Effector memory CD8-positive, alpha-beta T cell (primary cell): ENCODE results near the gene CCDC181.
A peak's percentile ranks its signal among the peaks of the same experiment; 100 is the strongest.
"Not testable (repeated sequence)": the region's sequence is repeated elsewhere in the genome, so short reads cannot be mapped to it uniquely, and the experiment has no call there.

ENCODE experiments used
- ATAC-seq: fragments of 150-1000 bp; cut with Tn5 transposase; replicated peaks from 2 replicates; pipeline ENCODE4 v1.10.0; 2021; ENCODE audit warnings: mild to moderate bottlenecking, moderate library complexity
- DNase-seq, 3 experiments: peaks; one replicate each; pipeline ENCODE4 v3.0.0; 2021
- H3K27ac Mint-ChIP-seq, 2 donors: one replicate each; pipeline ENCODE4 v1.8.0; 2022; ENCODE audit warnings: mild to moderate bottlenecking in 2 of 2, mixed read lengths in 2 of 2, moderate library complexity in 2 of 2
- H3K27me3 Mint-ChIP-seq, 2 donors: one replicate each; pipeline ENCODE4 v1.8.0; 2022; ENCODE audit warnings: mixed read lengths in 2 of 2
- H3K36me3 Mint-ChIP-seq: one replicate; pipeline ENCODE4 v1.8.0; 2022; ENCODE audit warnings: mild to moderate bottlenecking, moderate library complexity, mixed read lengths; ENCODE audit not compliant: insufficient read depth
- H3K4me1 Mint-ChIP-seq, 2 donors: one replicate each; pipeline ENCODE4 v1.8.0; 2022; ENCODE audit warnings: low read depth in 2 of 2, mixed read lengths in 2 of 2
- H3K4me3 Mint-ChIP-seq, 2 donors: one replicate each; pipeline ENCODE4 v1.8.0; 2022; ENCODE audit warnings: mild to moderate bottlenecking in 2 of 2, mixed read lengths in 2 of 2, moderate library complexity in 2 of 2
- H3K9me3 Mint-ChIP-seq, 2 donors: one replicate each; pipeline ENCODE4 v1.8.0; 2022; ENCODE audit warnings: mixed read lengths in 2 of 2

The CCDC181 gene

GRCh38 chr1:169456029-169456428 is 28.8 kb upstream of the CCDC181 start:
- Mint-ChIP-seq H3K4me1 (peaks cover 0 to 2% of the 10 kb centered on the region in 2 donors), H3K4me3 (no peak overlapping the region), H3K9me3 (peaks cover 0 to 8% of the 10 kb centered on the region in 2 donors), H3K27ac (no peak overlapping the region), H3K27me3 (peaks cover 7 to 25% of the 10 kb centered on the region in 2 donors), H3K36me3 (peaks cover 4% of the 10 kb centered on the region)
- DNase-seq, result no peak
- no peak for ATAC-seq

GRCh38 chr1:169452921-169453320 is 25.6 kb upstream of the CCDC181 start:
- Mint-ChIP-seq H3K9me3 (peaks cover 0 to 8% of the 10 kb centered on the region in 2 donors), H3K27me3 (peaks cover 27 to 33% of the 10 kb centered on the region in 2 donors), H3K4me1 (no peaks in the 10 kb centered on the region), H3K4me3 (no peak overlapping the region), H3K36me3 (no peaks in the 10 kb centered on the region), H3K27ac (no peak overlapping the region)
- ATAC-seq, result no peak
- no peak for DNase-seq

- no peak overlapping the region for H3K4me3 Mint-ChIP-seq
- DNase-seq (no peak), ATAC-seq (no peak)
- peaks cover 27 to 42% of the 10 kb centered on the region in 2 donors for H3K27me3 Mint-ChIP-seq
- H3K4me1 Mint-ChIP-seq, result no peaks in the 10 kb centered on the region
- H3K9me3 Mint-ChIP-seq, result no peaks in the 10 kb centered on the region
- H3K27ac Mint-ChIP-seq, result no peak overlapping the region
- H3K36me3 Mint-ChIP-seq, result no peaks in the 10 kb centered on the region
These were observed 24.0 kb upstream of the CCDC181 start for GRCh38 chr1:169451218-169451824.

DNA sequence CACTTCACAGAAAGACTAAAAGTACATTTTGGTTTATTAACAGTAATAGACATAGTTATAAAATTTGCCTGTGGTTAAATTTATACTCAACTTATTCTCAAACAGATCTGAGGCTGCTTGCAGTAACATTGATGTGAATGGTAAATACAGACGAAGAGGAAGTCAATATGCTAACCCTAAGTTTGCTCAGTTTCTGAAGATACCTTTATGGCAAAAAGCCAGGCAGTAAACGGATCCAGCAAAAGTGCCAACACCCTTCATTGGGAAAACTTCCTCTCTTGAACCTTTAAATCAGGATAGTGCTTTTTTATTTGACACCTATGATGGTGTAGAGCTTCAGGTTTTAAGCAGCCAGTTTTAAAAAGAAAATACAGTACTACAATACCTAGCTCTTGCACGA is 16.6 kb upstream of the CCDC181 start:
- DNase-seq, result no peak
- Mint-ChIP-seq H3K27me3 (peaks cover 29 to 35% of the 10 kb centered on the region in 2 donors), H3K9me3 (no peaks in the 10 kb centered on the region), H3K4me3 (no peak overlapping the region), H3K27ac (no peak overlapping the region), H3K4me1 (no peaks in the 10 kb centered on the region), H3K36me3 (no peaks in the 10 kb centered on the region)
- ATAC-seq, result no peak

GRCh38 chr1:169426174-169426705 is 1.0 kb downstream of the CCDC181 start:
- Mint-ChIP-seq H3K27ac (no peak overlapping the region), H3K36me3 (no peaks in the 10 kb centered on the region), H3K9me3 (no peaks in the 10 kb centered on the region), H3K4me1 (peaks cover 5 to 7% of the 10 kb centered on the region in 2 donors), H3K27me3 (peaks cover 87% of the 10 kb centered on the region in 2 donors), H3K4me3 (no peak overlapping the region)
- DNase-seq (no peak), ATAC-seq (no peak)

DNA sequence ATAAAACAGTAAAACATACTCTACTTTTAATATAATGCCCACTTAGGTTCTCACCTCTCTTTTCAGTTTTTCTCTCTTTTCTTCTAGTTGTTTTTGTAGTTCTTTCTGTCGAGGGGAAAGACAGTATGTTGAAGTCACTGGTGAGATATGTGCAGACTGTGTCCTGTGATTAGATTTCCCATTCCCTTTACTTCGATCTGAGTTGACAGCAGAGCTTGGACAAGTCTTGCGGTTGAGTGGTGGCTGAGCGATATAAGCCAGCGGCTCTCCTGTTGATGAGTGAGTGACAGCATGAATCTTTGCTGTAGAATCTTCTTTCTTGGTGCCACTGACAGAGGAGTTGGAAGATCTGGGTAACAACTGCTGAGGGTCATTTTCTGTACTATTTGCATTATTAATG is 6.0 kb downstream of the CCDC181 start:
- DNase-seq, result no peak
- no peaks in the 10 kb centered on the region for H3K4me1 Mint-ChIP-seq
- H3K36me3 Mint-ChIP-seq, result no peaks in the 10 kb centered on the region
- H3K27me3 Mint-ChIP-seq, result peaks cover 48 to 57% of the 10 kb centered on the region in 2 donors
- H3K27ac Mint-ChIP-seq, result no peak overlapping the region
- H3K4me3 Mint-ChIP-seq, result no peak overlapping the region
- ATAC-seq, result no peak
- H3K9me3 Mint-ChIP-seq, result no peaks in the 10 kb centered on the region

DNA sequence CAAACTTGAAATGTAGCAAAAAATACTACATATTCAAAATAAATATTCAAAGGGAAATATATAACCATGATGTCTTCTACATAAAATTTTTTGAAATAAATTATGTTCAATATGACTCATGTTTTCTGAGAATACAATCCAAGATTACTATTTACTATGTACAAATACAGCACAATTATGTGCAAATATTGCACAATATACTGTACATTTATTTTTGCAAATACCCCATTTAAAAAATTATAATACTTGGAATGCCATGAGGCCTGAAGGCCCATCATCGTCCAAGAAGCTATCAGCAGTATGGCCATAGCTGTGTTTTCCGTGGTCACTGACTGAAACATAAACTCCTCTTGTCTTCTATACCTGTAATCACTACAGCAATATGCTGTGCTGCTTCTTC is 12.3 kb downstream of the CCDC181 start:
- ATAC-seq (no peak), DNase-seq (no peak)
- peaks cover 0 to 12% of the 10 kb centered on the region in 2 donors for H3K27me3 Mint-ChIP-seq
- no peaks in the 10 kb centered on the region for H3K4me1 Mint-ChIP-seq
- no peak overlapping the region for H3K4me3 Mint-ChIP-seq
- H3K27ac Mint-ChIP-seq, result no peak overlapping the region
- peaks cover 0 to 4% of the 10 kb centered on the region in 2 donors for H3K9me3 Mint-ChIP-seq
- no peaks in the 10 kb centered on the region for H3K36me3 Mint-ChIP-seq

DNA sequence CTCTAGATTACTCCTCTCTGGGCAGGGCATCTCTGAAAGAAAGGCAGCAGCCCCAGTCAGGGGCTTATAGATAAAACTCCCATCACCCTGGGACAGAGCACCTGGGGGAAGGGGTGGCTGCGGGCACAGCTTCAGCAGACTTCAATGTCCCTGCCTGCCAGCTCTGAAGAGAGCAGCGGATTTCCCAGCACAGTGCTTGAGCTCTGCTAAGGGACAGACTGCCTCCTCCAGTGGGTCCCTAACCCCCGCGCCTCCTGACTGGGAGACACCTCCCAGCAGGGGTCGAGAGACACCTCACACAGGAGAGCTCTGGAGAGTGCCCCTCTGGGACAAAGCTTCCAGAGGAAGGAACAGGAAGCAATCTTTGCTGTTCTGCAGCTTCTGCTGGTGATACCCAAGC is 18.9 kb downstream of the CCDC181 start:
- H3K9me3 Mint-ChIP-seq, result peaks cover 13% of the 10 kb centered on the region in 2 donors
- H3K36me3 Mint-ChIP-seq, H3K4me1 Mint-ChIP-seq: not testable (repeated sequence)

GRCh38 chr1:169402578-169402977 is 24.7 kb downstream of the CCDC181 start:
- H3K4me1 Mint-ChIP-seq, H3K27ac Mint-ChIP-seq, H3K4me3 Mint-ChIP-seq, H3K27me3 Mint-ChIP-seq, H3K36me3 Mint-ChIP-seq, ATAC-seq, DNase-seq: not testable (repeated sequence)
- peaks cover 11 to 31% of the 10 kb centered on the region in 2 donors for H3K9me3 Mint-ChIP-seq

More for the DNA sequence above, 18.9 kb downstream of the CCDC181 start:
- H3K27me3 Mint-ChIP-seq, H3K4me3 Mint-ChIP-seq, ATAC-seq, H3K27ac Mint-ChIP-seq, DNase-seq: not testable (repeated sequence)

DNA sequence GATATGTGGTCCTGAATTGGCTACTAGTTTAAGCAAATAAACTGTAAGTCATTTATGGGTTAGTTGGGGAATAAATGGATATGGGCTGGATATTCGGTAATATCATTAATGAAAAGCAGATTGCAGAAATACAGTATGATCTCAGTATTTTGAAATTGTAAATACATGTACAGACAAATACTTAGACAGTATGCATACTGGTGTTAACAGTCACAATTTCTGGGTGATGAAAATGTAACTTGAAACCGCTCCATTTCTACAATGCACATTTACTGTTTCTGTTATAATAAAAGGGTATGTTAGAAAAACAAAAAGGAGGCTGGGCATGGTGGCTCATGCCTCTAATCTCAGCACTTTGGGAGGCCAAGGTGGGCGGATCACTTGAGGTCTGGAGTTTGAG is 31.3 kb downstream of the CCDC181 start:
- no peak overlapping the region for H3K4me3 Mint-ChIP-seq
- no peak for ATAC-seq
- H3K4me1 Mint-ChIP-seq, result no peaks in the 10 kb centered on the region
- peaks cover 15% of the 10 kb centered on the region for H3K36me3 Mint-ChIP-seq
- no peaks in the 10 kb centered on the region for H3K9me3 Mint-ChIP-seq
- no peaks in the 10 kb centered on the region for H3K27me3 Mint-ChIP-seq
- peak overlapping the region in 1 of 2 donors; percentile 80 for H3K27ac Mint-ChIP-seq
- no peak for DNase-seq

GRCh38 chr1:169392406-169392805 is 34.9 kb downstream of the CCDC181 start:
- H3K36me3 Mint-ChIP-seq, result peaks cover 40% of the 10 kb centered on the region
- DNase-seq (no peak), ATAC-seq (no peak)
- H3K9me3 Mint-ChIP-seq, result no peaks in the 10 kb centered on the region
- H3K27me3 Mint-ChIP-seq, result no peaks in the 10 kb centered on the region
- no peak overlapping the region for H3K27ac Mint-ChIP-seq
- H3K4me3 Mint-ChIP-seq, result no peak overlapping the region
- H3K4me1 Mint-ChIP-seq, result peaks cover 0 to 7% of the 10 kb centered on the region in 2 donors

- Mint-ChIP-seq H3K36me3 (peaks cover 43% of the 10 kb centered on the region), H3K9me3 (no peaks in the 10 kb centered on the region), H3K4me1 (peaks cover 0 to 7% of the 10 kb centered on the region in 2 donors), H3K27me3 (no peaks in the 10 kb centered on the region), H3K4me3 (no peak overlapping the region), H3K27ac (peak overlapping the region; percentile 2 to 62)
- ATAC-seq, result no peak
- DNase-seq, result no peak
These were observed 37.0 kb downstream of the CCDC181 start for GRCh38 chr1:169390303-169390702.

DNA sequence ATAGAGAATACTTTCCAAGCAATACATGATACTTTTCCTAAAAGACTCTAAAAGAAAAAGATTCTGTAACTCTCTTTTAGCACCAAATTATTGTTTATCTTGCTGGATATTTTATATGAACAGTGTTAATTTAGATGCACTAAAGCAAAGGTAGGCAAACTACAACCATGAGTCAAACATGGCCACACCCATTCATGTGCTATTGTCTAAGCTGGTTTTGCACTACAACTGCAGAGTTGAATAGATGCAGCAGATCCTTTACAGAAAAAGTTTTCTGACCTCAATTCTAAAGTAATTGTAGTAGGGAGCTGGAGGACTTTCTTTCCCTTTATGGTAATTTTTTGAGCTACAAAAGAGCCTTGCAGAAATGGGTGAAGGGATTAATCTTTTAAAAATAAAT is 39.9 kb downstream of the CCDC181 start:
- DNase-seq, result no peak
- no peak overlapping the region for H3K27ac Mint-ChIP-seq
- ATAC-seq, result no peak
- H3K9me3 Mint-ChIP-seq, result no peaks in the 10 kb centered on the region
- no peaks in the 10 kb centered on the region for H3K27me3 Mint-ChIP-seq
- H3K4me1 Mint-ChIP-seq, result peaks cover 0 to 7% of the 10 kb centered on the region in 2 donors
- no peak overlapping the region for H3K4me3 Mint-ChIP-seq
- peaks cover 37% of the 10 kb centered on the region for H3K36me3 Mint-ChIP-seq

DNA sequence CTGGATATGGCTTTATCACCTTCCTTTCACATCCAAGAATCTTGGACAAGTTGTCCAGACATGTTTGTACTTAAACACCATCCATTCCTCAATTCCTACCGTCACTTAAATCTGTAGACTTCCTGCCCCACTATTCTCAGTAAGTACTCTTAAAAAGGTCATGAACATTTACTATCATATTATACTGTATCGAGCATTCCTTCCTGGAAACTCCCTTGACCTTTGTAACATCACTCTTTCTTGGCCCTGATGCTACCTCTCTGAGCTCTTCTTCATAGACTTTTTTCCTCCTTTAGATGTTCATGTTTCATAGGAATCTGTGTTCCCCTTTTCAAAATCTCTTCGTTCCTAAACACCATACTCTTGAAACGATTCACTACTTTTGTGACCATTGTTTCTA is 43.8 kb downstream of the CCDC181 start:
- H3K9me3 Mint-ChIP-seq, result no peaks in the 10 kb centered on the region
- no peaks in the 10 kb centered on the region for H3K27me3 Mint-ChIP-seq
- DNase-seq (no peak), ATAC-seq (no peak)
- peaks cover 36% of the 10 kb centered on the region for H3K36me3 Mint-ChIP-seq
- H3K4me1 Mint-ChIP-seq, result peaks cover 0 to 2% of the 10 kb centered on the region in 2 donors
- no peak overlapping the region for H3K27ac Mint-ChIP-seq
- no peak overlapping the region for H3K4me3 Mint-ChIP-seq
